PC-9 (cell line): Measurements from ENCODE around the gene ARNT2.

Experiments
- CTCF ChIP-seq: fragments of 200-600 bp; sonication (generic); conservative IDR thresholded peaks from 2 replicates; pipeline ENCODE4 v1.6.1; 2017; ENCODE audit warnings: mixed run types, antibody characterized with exemption, mild to moderate bottlenecking, moderate library complexity
- EZH2 ChIP-seq: fragments of 200-600 bp; sonication (generic); IDR thresholded peaks from 2 replicates; pipeline ENCODE4 v1.8.0; 2017; ENCODE audit warnings: antibody characterized with exemption, low read depth

- TF ChIP-seq CTCF (no peak), EZH2 (no peak)
These were observed 63.1 kb downstream of the ARNT2 start for GRCh38 chr15:80467311-80467714.
